RKO (cell line): ENCODE data around the gene APOE.
A peak's percentile ranks its signal among the peaks of the same experiment; 100 is the strongest.
"Not testable (repeated sequence)": the region's sequence is repeated elsewhere in the genome, so short reads cannot be mapped to it uniquely, and the experiment has no call there.

Experiments
- DNase-seq: peaks from one replicate; pipeline ENCODE4 v3.0.0-alpha.2; 2016; ENCODE audit warnings: low spot score

APOE gene

DNA sequence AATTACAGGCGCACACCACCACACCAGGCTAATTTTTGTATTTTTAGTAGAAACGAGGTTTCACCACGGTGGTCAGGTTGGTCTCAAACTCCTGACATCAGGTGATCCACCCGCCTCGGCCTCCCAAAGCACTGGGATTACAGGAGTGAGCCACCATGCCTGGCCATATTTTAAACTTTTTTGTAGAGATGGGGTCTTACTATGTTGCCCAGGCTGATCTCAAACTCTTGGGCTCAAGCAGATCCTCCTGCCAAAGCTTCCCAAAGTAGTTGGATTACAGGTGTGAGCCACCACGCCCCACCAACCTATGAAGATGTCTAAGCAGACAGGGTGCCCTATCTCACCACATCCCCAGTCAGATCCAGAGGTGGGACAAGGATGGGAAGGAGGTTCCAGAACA lies 6.3 kb downstream of the APOE start:
- DNase-seq, result not testable (repeated sequence)

GRCh38 chr19:44912854-44913253 lies 7.3 kb downstream of the APOE start:
- no peak for DNase-seq

- DNase-seq, result not testable (repeated sequence)
Observed at GRCh38 chr19:44913512-44914432, 8.2 kb downstream of the APOE start.

DNA sequence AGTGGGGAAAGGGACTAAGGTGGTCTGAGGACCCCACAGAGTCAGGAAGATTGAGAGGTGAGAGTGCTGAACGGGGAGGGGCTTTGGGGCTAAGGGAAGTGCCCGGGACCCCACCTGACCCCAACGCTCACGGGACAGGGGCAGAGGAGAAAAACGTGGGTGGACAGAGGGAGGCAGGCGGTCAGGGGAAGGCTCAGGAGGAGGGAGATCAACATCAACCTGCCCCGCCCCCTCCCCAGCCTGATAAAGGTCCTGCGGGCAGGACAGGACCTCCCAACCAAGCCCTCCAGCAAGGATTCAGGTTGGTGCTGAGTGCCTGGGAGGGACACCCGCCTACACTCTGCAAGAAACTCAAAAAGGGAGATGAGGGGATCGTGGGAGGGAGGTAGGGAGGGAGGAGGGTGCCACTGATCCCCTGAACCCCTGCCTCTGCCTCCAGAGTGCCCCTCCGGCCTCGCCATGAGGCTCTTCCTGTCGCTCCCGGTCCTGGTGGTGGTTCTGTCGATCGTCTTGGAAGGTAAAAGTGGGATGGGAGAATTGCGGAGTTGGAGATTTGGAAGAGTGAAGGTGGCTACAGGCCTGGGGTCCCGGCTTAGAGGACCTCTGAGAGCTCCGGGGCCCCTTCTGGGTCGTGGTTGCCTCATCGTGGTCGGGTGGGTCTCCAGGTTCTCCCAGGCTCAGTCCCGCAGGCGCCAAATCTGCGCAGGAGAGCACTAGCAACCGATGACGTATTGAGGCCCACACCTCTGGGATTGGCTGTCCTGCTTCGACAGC lies 9.0 kb downstream of the APOE start, which contains the start of gene APOC1:
APOC1 (plus strand) TSS at position 176 of the 774 bp plus-strand sequence; CDS start at position 460, 284 bp downstream.
- peak; percentile 89 for DNase-seq

- no peak for DNase-seq
Observed at GRCh38 chr19:44924243-44924725, 18.7 kb downstream of the APOE start.

DNA sequence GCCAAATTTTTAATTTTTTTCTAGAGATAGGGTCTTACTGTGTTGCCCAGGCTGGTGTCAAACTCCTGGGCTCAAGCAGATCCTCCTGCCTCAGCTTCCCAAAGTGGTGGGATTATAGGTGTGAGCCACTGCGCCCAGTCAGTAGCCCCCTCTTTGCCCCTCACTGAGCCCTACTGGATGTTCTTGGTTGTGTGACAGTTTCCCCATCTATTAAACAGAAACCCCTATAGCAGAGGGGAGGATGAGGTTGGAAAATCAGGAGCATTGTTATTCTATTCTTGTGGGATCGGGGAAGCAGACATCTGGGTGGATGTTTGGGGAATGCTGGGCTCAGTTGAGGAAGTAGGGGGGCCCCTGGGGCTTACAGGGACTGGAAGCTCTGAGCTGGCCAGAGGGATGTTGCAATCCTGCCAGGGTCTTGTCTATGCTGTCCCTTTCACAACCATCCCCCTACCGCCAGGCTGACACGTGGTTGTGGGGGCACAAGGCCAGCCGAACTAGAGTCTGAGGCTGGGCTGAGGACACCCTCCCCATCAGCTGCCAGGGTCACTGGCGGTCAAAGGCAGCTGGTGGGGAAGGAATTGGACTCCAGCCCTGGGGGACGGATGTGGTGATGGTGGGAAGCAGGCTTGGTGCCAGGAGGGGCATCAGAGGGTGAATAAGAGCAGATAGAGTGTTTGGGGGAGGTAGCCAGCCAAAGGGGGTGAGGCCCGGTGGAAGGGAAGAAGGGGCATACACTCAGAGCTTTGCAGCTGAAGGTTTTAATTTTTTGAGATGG lies 19.7 kb downstream of the APOE start:
- DNase-seq, result no peak

DNA sequence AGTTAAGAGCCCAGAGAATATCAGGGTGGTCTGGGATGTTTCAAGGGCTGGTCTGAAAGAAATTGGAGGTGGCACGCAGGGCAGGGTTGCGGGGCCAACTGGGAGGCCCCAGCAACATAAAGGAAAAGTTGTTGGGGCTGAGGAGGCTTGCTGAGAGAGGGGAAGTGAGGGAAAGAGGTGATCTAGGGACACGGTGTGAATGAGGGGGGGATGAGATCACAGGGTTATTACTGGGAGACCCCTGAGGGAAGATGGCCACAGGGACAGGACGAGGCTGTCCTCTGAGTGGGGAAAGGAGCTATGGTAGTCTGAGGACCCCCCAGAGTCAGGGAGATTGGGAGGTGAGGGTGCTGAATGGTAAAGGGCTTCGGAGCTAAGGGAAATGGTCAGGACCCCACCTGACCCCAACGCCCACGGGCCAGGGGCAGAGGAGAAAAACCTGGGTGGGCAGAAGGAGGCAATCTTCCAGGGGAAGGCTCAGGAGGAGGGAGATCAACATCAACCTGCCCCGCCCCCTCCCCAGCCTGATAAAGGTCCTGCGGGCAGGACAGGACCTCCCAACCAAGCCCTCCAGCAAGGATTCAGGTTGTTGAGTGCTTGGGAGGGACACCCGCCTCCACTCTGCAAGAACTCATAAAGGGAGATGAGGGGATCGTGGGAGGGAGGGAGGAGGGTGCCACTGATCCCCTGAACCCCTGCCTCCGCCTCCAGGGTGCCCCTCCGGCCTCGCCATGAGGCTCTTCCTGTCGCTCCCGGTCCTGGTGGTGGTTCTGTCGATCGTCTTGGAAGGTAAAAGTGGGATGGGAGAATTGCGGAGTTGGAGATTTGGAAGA lies 20.9 kb downstream of the APOE start:
- DNase-seq, result not testable (repeated sequence)

DNA sequence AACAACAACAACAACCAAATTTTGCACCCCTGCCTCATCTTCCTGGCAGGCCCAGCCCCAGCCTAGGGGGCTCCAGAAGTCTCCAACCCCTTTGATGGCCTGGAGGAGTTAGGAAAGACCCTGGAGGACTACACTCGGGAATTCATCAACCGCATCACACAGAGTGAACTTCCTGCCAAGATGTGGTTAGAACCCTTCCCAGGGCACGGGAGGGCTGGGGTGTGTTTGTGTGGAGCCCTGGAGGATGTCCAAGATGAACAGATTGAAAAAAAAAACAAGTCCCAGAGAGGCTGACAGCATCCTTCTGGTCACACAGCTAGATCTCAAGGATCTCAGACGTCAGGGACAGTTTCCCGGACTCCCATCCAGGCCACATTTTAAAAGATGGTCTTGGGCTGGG lies 22.1 kb downstream of the APOE start:
- no peak for DNase-seq

GRCh38 chr19:44930088-44930487 lies 24.5 kb downstream of the APOE start:
- DNase-seq, result no peak

GRCh38 chr19:44931541-44931940 lies 25.9 kb downstream of the APOE start:
- no peak for DNase-seq

- no peak for DNase-seq
Observed at GRCh38 chr19:44939668-44940067, 34.1 kb downstream of the APOE start.

DNA sequence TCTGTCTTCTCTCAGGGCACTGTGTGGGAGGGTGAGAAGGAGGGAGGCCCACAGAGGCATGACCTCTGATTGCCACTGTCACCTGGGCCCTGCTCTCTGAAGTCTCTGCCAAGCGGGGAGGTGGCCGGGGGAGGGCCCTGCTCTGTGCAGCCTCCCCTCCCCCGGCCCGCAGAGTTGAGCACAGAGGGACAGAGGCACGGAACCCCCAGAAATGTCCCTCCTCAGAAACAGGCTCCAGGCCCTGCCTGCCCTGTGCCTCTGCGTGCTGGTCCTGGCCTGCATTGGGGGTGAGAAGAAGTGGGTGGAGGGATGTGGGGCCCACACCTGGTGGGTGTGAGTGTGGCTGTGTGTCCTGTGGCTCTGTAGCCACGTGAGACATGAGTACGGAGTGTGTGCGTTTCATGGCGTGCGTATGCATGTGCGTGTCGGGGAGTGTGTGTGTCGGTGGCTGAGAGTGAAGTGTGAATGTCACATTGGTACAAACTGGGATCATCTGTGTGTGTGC lies 36.5 kb downstream of the APOE start, which contains the start of gene APOC4:
APOC4 (plus strand) TSS at position 171 of the 505 bp plus-strand sequence; CDS start at position 212, 41 bp downstream.
- DNase-seq, result no peak

DNA sequence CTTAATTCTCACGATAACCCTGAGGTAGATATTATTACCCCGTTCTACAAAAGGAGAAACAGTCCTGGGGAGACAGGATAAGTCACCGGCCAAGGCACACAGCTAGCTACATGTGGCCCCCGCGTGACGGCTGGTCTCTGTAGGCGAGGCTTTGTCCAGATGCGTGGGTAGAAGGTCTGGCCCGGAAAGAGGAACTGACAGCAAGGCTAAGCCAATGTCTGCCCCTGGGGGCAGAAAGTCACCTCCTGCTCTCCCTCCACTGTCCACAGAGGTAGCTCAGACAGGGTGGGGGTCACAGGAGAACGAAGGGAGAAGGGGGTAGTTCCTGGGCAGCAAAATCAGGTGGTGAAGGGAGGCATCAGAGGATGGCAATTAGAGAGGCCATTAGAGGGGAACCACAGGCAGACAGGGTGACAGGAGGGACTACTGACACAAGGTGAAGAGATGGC lies 38.2 kb downstream of the APOE start:
- DNase-seq, result no peak

- no peak for DNase-seq
Observed at GRCh38 chr19:44947041-44947581, 41.5 kb downstream of the APOE start.

DNA sequence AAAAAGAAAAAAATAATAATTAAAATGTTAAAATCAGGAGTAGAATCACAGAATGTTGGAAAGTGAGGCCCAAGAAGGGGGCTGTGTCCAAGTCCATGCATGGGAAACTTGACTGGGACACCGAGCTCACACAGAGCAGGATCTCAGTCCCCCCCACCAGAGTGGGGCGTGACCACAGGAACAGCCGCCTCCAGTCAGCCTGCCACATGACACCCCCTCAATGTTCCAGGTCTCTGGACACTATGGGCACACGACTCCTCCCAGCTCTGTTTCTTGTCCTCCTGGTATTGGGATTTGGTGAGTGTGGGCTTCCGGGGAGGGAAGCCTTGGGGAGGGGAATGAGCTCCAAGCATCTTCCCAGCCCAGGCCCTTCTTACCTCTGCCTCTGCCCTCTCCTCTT lies 42.6 kb downstream of the APOE start:
- DNase-seq, result no peak

DNA sequence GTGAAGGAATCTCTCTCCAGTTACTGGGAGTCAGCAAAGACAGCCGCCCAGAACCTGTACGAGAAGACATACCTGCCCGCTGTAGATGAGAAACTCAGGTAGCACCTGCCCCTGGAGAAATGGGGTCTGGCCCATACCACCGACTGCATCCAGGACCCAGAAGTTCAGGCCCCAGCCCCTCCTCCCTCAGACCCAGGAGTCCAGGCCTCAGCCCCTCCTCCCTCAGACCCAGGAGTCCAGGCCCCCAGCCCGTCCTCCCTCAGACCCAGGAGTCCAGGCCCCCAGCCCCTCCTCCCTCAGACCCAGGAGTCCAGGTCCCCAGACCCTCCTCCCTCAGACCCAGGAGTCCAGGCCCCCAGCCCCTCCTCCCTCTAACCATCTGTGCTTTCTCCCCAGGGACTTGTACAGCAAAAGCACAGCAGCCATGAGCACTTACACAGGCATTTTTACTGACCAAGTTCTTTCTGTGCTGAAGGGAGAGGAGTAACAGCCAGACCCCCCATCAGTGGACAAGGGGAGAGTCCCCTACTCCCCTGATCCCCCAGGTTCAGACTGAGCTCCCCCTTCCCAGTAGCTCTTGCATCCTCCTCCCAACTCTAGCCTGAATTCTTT lies 43.3 kb downstream of the APOE start:
- DNase-seq, result no peak

DNA sequence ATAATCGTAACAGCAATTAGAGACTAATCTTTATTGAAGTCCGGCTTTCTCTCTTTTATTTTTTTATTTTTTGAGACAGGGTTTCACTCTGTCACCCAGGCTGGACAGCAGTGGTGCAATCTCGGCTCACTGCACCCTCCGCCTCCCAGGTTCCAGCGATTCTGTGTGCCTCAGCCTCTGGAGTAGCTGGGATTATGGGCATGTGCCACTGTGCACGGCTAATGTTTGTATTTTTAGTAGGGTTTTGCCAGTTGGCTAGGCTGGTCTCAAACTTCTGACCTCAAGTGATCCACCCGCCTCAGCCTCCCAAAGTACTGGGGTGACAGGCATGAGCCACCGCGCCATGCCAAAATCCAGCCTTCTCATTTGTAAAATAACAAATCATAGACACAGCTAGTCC lies 44.0 kb downstream of the APOE start:
- DNase-seq, result no peak

DNA sequence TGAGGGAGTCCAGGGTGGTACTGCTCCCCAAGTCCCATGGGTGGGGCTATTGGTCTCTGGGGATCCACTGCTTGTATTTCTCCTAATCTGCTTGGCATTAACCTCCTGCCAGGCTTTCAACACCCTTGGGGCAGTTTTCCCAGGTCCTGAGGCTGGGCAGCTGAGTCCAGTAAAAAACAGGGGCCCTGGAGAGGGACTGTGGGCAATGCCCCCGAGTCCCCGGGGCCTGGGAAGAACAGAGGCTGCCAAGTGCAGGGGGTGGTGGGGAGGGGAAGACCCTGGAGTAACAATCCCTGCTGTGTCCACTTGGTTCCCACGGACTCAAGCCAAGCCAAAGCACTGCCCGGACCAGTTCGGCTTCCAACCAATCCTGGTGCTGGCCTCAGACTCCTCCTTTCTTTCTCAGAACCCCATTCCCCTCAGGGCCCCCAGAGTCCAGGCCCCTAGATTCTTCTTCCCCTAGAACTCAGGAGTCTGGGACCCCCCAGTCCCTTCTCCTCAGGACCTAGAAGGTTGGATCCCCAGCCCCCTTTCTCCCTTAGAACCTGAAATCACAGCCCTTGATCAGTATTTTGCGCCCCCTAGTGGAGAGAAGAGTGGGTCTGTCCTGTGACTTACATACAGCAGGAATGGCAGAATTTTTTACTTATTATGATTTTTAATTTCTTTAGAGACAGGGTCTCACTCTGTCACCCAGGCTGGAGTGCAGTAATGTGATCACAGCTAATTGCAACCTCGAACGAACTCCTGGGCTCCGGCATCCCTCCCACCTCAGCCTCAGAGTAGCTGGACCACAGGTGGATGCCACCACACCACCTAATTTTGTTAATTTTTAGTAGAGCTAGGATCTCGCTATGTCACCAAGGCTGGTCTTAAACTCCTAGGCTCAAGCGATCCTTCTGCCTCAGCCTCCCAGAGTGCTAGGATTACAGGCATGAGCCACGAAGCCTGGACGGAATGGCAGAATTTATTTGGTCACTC lies 45.9 kb downstream of the APOE start:
- DNase-seq, result peak; percentile 80

DNA sequence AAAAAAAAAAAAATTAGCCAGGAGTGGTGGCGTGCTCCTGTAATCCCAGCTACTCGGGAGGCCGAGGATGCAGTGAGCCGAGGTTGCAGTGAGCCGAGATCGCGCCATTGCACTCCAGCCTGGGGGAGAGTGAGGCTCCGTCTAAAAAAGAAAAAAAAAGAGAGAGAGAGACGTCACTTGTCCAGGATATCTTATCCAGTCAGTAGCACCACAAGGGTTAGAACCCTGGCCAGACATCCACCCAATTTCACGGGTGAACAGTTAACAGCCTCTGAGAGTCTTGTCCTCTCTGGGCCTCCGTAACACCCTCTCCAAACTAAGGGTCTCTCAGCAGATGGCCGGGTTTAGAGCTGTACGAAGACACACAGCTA lies 48.7 kb downstream of the APOE start:
- DNase-seq, result no peak
